Mesothelial cell of epicardium (in vitro differentiated cells): ENCODE measurements around the gene HOXB6. TPM values are rescaled to one million over a fixed set of nuclear protein-coding genes. Genes with fewer than 3 reads are reported as not detected.

Experiments
- DNase-seq, 2 experiments: peaks; one replicate each; pipeline ENCODE4 v3.0.0; 2021; ENCODE audit warnings: low spot score in 2 of 2; ENCODE audit not compliant: unreplicated experiment in 2 of 2
- H3K27ac Mint-ChIP-seq: 2 replicates; pipeline ENCODE4 v1.8.0; 2021; ENCODE audit warnings: mixed read lengths
- H3K27me3 Mint-ChIP-seq: 2 replicates; pipeline ENCODE4 v1.8.0; 2021; ENCODE audit warnings: low read depth, mixed read lengths
- H3K36me3 Mint-ChIP-seq: 2 replicates; pipeline ENCODE4 v1.8.0; 2021; ENCODE audit warnings: mixed read lengths
- H3K4me1 Mint-ChIP-seq: 2 replicates; pipeline ENCODE4 v1.8.0; 2021; ENCODE audit warnings: mixed read lengths
- H3K4me3 Mint-ChIP-seq: 2 replicates; pipeline ENCODE4 v1.8.0; 2021; ENCODE audit warnings: mild to moderate bottlenecking, moderate library complexity, mixed read lengths
- H3K9me3 Mint-ChIP-seq: 2 replicates; pipeline ENCODE4 v1.8.0; 2021; ENCODE audit warnings: mixed read lengths
- CTCF ChIP-seq: fragments of 200-600 bp; sonication (generic); IDR thresholded peaks from one replicate; pipeline ENCODE4 v1.5.0; 2021; ENCODE audit warnings: antibody characterized with exemption; ENCODE audit not compliant: unreplicated experiment
- microRNA-seq: library from miRNA; unstranded; fragments of <30 nt; microRNA quantifications from one replicate; pipeline ENCODE4 v1.2.0, GENCODE V29; 2021; ENCODE audit warnings: inconsistent platforms, mixed read lengths
- total RNA-seq: library from RNA; stranded (reverse); gene quantifications from 3 replicates; pipeline ENCODE4 v1.2.1, GENCODE V29; 2021

HOXB6 gene
- total RNA-seq, 1 donor from 2014 or later = 59.7 TPM

DNA sequence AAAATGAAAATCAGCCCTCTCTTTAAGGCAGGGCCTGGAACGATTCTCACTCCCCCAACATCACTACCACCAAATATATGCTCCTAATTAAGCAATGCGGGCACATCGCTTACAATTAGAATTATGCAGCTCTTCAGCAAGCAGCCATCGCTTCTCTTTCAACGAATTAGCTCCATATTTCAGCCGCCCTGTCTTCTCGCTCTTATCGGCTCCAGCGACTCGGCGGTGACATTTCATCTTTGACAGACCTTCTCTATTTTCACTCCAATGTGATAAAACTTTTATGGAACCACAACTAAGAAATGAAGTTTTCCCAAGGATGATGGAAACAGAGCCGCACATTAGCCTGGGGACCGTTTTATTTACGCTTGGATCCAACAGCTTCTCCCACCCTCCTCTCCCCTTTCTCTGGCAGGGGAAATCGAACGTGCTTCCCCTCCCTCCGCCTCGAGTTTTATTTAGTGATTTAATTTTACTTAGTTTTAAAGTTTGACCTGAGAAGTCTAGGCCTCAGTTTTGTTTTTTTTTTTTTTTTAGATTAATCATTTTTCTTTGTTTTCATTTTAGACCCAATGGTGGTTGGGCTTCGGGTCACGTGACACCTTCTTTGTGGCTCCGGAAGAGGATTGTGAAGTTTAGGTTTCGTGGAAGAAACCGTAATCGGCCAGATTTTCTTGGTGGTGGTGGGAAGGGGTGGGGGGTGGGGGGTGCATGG lies 56.8 kb downstream of the HOXB6 start:
- H3K9me3 Mint-ChIP-seq = no peaks in the 10 kb centered on the region
- H3K27ac Mint-ChIP-seq = peak overlapping the region; percentile 99
- no peaks in the 10 kb centered on the region for H3K27me3 Mint-ChIP-seq
- peak overlapping the region; percentile 26 for H3K4me3 Mint-ChIP-seq
- H3K36me3 Mint-ChIP-seq = peaks cover 16% of the 10 kb centered on the region
- H3K4me1 Mint-ChIP-seq = peaks cover 73% of the 10 kb centered on the region
- TF ChIP-seq CTCF = no peak
- DNase-seq = no peak

GRCh38 chr17:48546924-48547807 lies 57.6 kb downstream of the HOXB6 start:
- Mint-ChIP-seq H3K27ac (peak overlapping the region; percentile 99), H3K36me3 (peaks cover 19% of the 10 kb centered on the region), H3K27me3 (no peaks in the 10 kb centered on the region), H3K9me3 (no peaks in the 10 kb centered on the region), H3K4me3 (peak overlapping the region; percentile 42), H3K4me1 (peaks cover 71% of the 10 kb centered on the region)
- no peak for DNase-seq
- TF ChIP-seq CTCF = no peak

DNA sequence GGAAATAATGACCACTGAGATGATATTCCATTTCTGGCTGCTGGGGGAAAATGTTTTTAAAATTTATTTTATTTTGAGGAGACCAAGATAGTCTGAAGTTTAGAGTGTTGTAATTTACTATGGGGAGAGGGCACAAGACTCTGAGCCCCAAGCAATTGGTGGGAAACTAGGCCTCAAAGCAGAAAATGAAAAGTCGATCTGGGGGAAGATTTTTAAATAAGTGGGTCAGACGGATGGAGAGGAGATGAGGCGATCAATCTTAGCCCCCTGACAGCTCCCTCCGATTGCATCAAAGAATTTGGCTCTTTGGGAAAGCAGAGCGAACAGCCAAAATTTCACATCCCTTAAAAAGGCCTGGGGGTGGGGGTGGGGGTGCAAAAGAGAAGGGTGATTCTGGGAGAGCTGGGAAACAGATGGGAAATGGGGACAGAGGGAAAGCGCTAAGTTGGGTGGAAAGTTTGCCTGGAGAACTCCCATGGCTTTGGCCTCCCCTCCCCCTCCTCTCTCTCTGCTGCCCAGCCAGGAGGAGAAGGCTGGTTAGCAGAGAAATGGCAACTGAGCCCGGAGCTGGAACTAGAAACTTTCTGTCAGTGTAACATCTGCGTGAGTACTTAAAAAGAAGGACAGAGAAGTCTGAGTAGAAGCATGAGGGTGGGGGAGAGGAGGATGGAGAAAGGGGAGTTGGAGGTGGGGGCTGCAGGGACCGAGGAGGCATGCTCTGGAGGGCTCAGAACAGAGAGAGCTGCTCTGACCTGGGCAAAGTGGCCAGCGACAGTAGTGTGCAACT lies 58.5 kb downstream of the HOXB6 start:
- H3K27me3 Mint-ChIP-seq = no peaks in the 10 kb centered on the region
- H3K4me1 Mint-ChIP-seq = peaks cover 70% of the 10 kb centered on the region
- no peaks in the 10 kb centered on the region for H3K9me3 Mint-ChIP-seq
- no peak for DNase-seq
- TF ChIP-seq CTCF = no peak
- peak overlapping the region; percentile 42 for H3K4me3 Mint-ChIP-seq
- H3K27ac Mint-ChIP-seq = peak overlapping the region; percentile 99
- H3K36me3 Mint-ChIP-seq = peaks cover 24% of the 10 kb centered on the region

Small RNA genes lying within 50 kb of the gene (microRNA-seq; reads per million reads assigned to microRNA genes)
- 13.5 reads per million, percentile 37 among the genes with 10 or more reads in this experiment for gene MIR196A1

Other genes starting within 250 kb of the HOXB6 start
- 3.4 to 4.3 TPM (median 3.4 TPM) in 3 replicates for gene SKAP1, start 174.8 kb downstream of the HOXB6 start, total RNA-seq
- 0.24 to 0.43 TPM (median 0.25 TPM) in 3 replicates for gene HOXB1, start 74.0 kb downstream of the HOXB6 start, total RNA-seq
- gene HOXB2, start 59.9 kb downstream of the HOXB6 start, total RNA-seq = 46.6 to 47.2 TPM (median 46.7 TPM) in 3 replicates
- 34.2 to 39.2 TPM (median 34.4 TPM) in 3 replicates for gene HOXB4, start 26.6 kb downstream of the HOXB6 start, total RNA-seq
- 282 to 303 TPM (median 282 TPM) in 3 replicates for gene HOXB3, start 14.7 kb downstream of the HOXB6 start, total RNA-seq
- gene HOXB5, start 11.2 kb downstream of the HOXB6 start, total RNA-seq = 28.6 to 32.4 TPM (median 31.1 TPM) in 3 replicates
- 18.6 to 20.3 TPM (median 19.5 TPM) in 3 replicates for gene HOXB7, start 6.0 kb upstream of the HOXB6 start, total RNA-seq
- gene HOXB8, start 10.3 kb upstream of the HOXB6 start, total RNA-seq = 75.7 to 82.4 TPM (median 78.8 TPM) in 3 replicates
- 33.8 to 35.4 TPM (median 34.4 TPM) in 3 replicates for gene HOXB9, start 21.4 kb upstream of the HOXB6 start, total RNA-seq
- 14.0 to 16.8 TPM (median 15.2 TPM) in 3 replicates for gene PRAC1, start 117.5 kb upstream of the HOXB6 start, total RNA-seq
- 7.3 to 8.5 TPM (median 7.9 TPM) in 3 replicates for gene PRAC2, start 118.2 kb upstream of the HOXB6 start, total RNA-seq
- gene HOXB13, start 123.8 kb upstream of the HOXB6 start, total RNA-seq = 26.4 to 26.9 TPM (median 26.8 TPM) in 3 replicates
- gene TTLL6, start 212.2 kb upstream of the HOXB6 start, total RNA-seq = not detected in 3 replicates
- 55.2 to 56.6 TPM (median 56.6 TPM) in 3 replicates for gene CALCOCO2, start 226.0 kb upstream of the HOXB6 start, total RNA-seq